HG03045 (cell line): ENCODE results near the gene NHSL1.
A peak's percentile ranks its signal among the peaks of the same experiment; 100 is the strongest.

Experiments used
- ATAC-seq: cut with Tn5 transposase; IDR thresholded peaks from one replicate; pipeline ENCODE4 v1.9.1; 2021; ENCODE audit warnings: mild to moderate bottlenecking, moderate library complexity; ENCODE audit not compliant: unreplicated experiment

Gene NHSL1

DNA sequence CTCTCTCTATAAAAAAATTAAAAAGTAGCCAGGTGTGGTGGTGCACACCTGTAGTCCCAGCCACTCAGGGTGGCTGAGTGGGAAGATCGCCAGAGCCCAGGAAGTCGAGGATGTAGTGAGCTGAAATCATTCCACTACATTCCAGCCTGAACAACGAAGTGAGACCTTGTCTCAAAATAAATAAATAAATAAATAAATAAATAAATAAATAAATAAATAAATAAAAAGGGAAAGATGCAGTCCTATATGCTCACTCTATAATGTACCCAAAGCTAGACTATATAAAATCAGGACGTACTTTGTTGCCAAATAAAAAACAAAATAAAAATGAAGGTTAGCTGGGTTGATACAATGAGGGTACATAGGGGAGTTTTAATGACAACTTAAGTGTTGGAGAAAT is 26.1 kb upstream of the NHSL1 start:
- no peak for ATAC-seq

DNA sequence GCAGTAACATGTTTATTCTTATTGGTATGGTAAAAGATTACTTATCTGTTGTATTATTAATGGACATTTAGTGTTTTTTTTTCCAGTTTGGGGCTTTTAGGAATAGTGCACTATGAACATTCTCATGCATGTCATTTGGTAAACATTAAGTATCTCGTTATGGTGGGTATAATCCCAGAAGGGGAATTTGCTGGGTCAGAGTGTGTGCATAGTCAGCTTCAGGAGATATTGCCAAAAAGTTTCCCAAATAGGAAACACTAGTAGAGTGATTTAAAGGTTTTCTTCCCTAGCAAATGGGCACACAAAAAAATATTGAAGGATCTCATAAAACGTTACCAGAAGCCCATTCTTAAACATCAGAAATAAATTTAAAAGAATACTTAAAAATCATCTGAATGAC is 25.2 kb upstream of the NHSL1 start:
- no peak for ATAC-seq

- no peak for ATAC-seq
Observed at GRCh38 chr6:138523347-138524210, 24.3 kb upstream of the NHSL1 start.

GRCh38 chr6:138522611-138523010 is 23.3 kb upstream of the NHSL1 start:
- no peak for ATAC-seq

- ATAC-seq = no peak
Observed at GRCh38 chr6:138521790-138522189, 22.5 kb upstream of the NHSL1 start.

- no peak for ATAC-seq
Observed at GRCh38 chr6:138520463-138520862, 21.2 kb upstream of the NHSL1 start.

GRCh38 chr6:138518054-138518453 is 18.8 kb upstream of the NHSL1 start:
- ATAC-seq = no peak

GRCh38 chr6:138517635-138518034 is 18.3 kb upstream of the NHSL1 start:
- peak; percentile 86 for ATAC-seq

DNA sequence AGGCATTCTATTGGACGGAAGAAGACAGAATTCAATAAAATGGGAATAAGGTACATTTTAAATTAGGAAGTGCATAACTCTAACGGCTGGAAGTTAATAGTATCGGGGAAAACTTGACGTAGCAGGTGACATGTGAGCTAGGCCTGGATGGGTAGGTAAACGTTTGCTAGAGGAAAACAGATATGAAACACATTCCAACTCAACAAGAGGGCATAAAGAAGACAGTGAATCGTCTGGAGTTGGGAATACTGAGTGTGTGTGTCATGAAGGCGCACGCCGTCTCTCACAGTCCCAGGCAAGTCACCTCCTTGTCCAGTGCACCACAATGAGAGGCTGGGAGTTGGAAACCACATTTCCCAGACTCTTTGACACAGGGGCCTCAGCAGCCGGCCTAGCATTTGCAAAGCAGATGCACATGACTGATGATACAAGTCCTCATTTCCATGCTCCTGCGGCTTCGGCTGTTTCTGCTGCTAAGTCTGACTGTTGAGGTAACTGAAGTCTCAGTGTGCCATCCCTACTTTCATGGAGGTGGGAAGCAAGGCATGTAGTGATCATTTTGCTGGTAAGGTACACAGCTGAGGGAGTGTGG is 16.5 kb upstream of the NHSL1 start:
- ATAC-seq = no peak

DNA sequence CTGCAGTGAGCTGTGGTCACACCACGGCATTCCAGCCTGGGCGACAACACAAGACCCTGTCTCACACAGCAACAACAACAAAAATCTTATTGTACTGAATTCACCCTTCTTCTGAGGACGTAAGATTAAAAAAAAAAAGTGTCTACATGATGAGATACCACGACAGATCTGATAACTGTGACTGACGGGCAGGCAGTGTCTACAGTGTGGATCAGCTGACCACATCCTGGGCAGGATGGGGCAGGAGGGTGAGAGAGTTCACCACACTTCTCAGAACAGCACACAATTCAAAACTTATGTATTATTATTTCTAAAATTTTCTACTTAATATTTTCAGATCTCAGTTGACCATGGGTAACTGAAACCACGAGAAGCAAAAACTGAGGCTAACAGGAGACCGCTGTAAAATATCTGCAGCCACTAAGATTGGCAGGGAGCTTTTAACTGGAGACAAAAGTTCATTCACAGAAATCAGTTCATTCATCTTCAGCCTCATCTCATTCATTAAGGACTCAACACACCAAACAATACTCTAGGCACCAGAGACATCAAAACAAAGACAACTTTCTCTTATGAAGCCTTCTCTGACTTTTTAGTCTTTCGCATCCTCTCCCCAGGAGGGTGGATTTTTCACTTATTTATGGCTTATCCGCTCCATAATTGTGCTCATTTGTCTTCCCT is 15.7 kb upstream of the NHSL1 start:
- no peak for ATAC-seq

DNA sequence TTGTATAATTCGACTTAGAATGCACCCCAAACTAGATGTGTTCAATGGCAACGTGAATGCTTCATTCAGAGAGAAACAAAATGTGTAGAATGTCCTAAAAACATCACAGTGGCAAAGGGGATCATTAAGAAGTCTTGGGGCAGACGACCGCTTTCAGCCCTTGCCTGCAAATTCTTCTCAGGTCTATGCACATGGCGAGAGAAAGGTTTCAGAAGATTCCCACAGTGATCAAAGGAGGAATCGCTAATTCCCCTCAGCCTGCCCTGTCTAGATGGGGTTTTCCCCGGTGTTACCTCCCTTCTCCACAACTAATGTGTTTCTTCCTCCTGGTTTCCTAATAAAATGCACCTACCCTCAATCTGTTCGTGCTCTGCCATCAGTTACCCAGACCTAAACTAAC is 13.3 kb upstream of the NHSL1 start:
- no peak for ATAC-seq

DNA sequence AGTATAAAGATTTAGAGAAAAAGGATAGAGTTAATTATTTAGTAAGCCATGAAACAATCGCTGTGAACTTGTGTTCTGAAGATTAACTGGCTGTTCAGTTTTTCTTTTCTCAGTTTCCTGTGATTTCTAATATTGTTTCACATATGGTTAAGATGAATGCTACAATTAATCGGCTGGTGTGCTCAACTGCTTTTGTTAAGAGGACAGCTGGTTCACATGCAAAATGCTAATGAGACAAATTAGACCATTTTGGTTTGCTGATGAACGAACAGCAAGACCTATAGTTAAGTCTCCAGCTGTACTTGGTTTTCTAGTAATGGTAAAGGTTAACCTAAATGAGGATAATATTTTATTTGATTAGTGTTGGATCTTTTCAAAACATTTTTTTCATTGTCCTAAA is 10.8 kb upstream of the NHSL1 start:
- no peak for ATAC-seq

DNA sequence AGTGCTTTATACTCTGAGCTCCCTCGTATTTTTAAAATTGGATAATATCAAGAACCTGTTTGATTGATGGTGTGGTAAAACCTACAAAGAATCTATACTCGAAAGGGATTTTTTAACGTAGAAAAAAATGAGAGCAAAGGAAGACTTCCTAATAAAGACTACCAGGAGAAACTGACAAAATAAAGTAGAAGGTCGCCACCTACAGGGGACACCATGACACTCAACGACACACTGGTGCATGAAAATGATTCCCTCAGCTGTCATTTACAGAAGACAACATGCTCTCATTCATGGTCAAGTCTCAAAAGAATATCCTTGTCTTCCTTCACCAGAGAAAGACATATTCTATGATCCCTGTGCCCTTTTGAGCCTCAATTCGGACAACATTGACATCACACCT is 10.1 kb upstream of the NHSL1 start:
- ATAC-seq = no peak

DNA sequence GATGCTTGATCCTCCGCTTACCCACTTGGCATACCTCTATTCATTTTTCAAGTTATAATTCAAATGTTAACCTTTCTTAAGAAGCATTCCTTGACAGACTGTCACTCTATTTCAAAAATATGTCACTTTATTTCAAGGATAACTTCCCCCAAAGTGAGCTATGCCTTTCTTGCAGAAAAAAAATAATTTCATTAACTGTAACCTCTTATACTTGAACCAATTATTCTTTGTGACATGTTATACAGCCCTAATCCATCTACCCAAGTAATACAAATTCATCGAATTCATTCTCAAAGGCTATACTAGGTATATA is 9.3 kb upstream of the NHSL1 start:
- no peak for ATAC-seq

- no peak for ATAC-seq
Observed at GRCh38 chr6:138507977-138508675, 8.8 kb upstream of the NHSL1 start.

DNA sequence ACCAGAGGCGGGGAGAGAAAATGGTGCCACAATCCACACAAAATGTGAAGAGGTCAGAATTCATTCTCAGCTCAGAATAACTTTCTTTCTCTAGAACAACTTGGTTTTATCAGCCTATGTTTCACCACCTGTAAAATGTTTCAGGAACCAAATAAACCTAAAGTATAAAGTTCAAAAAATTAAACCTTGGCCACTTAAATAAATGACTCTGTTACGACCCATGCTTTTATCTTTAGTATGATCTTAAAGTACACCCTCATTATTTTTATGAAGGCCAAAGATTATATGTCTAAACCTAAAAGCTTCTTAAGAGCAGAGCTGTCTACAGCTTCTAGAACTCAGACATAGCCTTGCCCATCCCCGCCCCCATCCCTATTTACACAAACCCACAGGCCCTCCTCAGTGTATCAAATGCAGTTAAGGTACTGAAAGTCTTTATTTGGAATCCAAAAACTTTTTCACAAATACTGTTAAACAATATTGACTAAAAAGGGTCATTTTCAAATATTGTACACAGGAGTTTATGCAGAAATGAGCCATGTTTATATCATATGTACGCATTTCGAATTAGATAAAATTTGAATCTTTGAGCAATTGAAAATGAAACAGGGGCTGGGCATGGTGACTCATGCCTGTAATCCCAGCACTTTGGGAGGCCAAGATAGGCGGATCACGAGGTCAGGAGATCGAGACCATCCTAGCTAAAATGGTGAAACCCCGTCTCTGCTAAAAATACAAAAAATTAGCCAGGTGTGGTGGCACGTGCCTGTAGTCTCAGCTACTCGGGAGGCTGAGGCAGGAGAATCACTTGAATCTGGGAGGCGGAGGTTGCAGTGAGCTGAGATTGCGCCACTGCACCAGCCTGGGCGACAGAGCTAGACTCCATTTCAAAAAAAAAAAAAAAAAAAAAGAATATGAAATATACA is 5.7 kb upstream of the NHSL1 start:
- no peak for ATAC-seq

DNA sequence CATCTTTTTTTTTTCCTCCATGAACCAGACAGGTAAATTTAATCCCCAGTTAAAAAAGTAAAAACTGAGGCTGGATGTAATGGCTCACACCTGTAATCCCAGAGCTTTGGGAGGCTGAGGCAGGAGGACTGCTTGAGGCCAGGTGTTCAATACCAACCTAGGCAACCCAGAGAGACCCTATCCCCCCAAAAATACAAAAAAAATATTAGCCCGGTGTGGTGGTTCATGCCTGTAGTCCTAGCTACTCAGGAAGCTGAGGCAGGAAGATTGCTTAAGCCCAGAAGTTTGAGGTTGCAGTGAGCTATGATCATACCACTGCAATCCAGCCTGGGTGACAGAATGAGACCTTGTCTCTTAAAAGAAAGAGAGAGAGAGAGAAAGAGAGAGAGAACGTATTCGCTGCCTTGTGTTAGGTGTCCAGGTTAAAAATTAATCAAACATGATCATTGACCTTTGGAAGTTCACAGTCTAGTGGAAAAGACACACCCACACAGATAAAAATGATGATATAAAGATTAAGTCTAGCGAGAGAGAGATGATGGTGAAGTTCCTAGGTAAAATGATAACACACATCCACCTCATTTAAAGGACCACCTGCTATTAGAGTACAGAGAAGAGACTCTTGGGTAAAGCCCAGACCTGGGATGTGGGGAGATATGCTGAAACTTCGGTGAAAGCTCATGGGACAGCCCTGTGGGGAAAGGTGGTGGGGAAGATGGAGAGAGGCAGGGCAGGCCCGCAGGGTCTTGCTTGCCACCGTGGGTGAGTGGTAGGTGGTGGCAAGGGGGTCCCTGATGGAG is 4.8 kb upstream of the NHSL1 start:
- no peak for ATAC-seq

- ATAC-seq = no peak
Observed at GRCh38 chr6:138502546-138502945, 3.3 kb upstream of the NHSL1 start.

GRCh38 chr6:138500867-138501446 is 1.7 kb upstream of the NHSL1 start:
- no peak for ATAC-seq
